Heart left ventricle (tissue), 16 donors: Measurements from ENCODE around the gene UVSSA. TPM values are rescaled to one million over a fixed set of nuclear protein-coding genes. Genes with fewer than 3 reads are reported as not detected.
"Not testable (repeated sequence)": the region's sequence is repeated elsewhere in the genome, so short reads cannot be mapped to it uniquely, and the experiment has no call there.

Experiments
- ATAC-seq, 4 donors: fragments of 200-7000 bp; cut with Tn5 transposase; one replicate each; pipeline ENCODE4 v1.9.1; 2020 to 2022; ENCODE audit warnings: moderate library complexity in 4 of 4, mild to moderate bottlenecking in 3 of 4, moderate number of reproducible peaks in 1 of 4
- DNase-seq, 5 donors: peaks; one replicate each; pipeline ENCODE4 v3.0.0-alpha.2; 2020
- H3K27ac ChIP-seq, 12 donors: fragments of 200-600 bp; sonication (generic) in 4 of 12; one replicate each; pipeline versions ENCODE4 v1.5.0 to v1.8.0; 2016 to 2022; ENCODE audit warnings: mild to moderate bottlenecking in 2 of 12
- H3K27me3 ChIP-seq, 9 donors: fragments of 200-600 bp; sonication (generic) in 2 of 9; one replicate each; pipeline versions ENCODE4 v1.5.1 to v1.8.0; 2016 to 2022; ENCODE audit warnings: mild to moderate bottlenecking in 3 of 9
- H3K36me3 ChIP-seq, 9 donors: fragments of 200-600 bp; sonication (generic) in 2 of 9; one replicate each; pipeline versions ENCODE4 v1.5.0 to v1.8.0; 2018 to 2022; ENCODE audit warnings: mild to moderate bottlenecking in 2 of 9
- H3K4me1 ChIP-seq, 12 donors: fragments of 200-600 bp; sonication (generic) in 4 of 12; one replicate each; pipeline versions ENCODE4 v1.5.0 to v1.8.0; 2016 to 2022; ENCODE audit warnings: mild to moderate bottlenecking in 3 of 12
- H3K4me3 ChIP-seq, 12 donors: fragments of 200-600 bp; sonication (generic) in 4 of 12; one replicate each; pipeline versions ENCODE4 v1.5.0 to v1.8.0; 2017 to 2022; ENCODE audit warnings: mild to moderate bottlenecking in 9 of 12, moderate library complexity in 4 of 12
- H3K9me3 ChIP-seq, 12 donors: fragments of 200-600 bp; sonication (generic) in 4 of 12; one replicate each; pipeline versions ENCODE4 v1.5.0 to v1.8.0; 2016 to 2022; ENCODE audit warnings: mild to moderate bottlenecking in 1 of 12
- POLR2A ChIP-seq, 2 donors: fragments of 450-650 bp; IDR thresholded peaks; one replicate each; pipeline ENCODE4 v1.6.1; 2017; ENCODE audit warnings: antibody characterized with exemption in 2 of 2, mild to moderate bottlenecking in 2 of 2, moderate library complexity in 2 of 2
- WGBS, 4 donors: extraction: QIAGEN DNeasy Blood & Tissue Kit in 2 of 4; methylation state at CpG; one replicate each; pipeline versions ENCODE4 v1.1.5 to v1.1.7; 2013 to 2018; 5-methylcytosine and 5-hydroxymethylcytosine counted together
- intact Hi-C, 10 donors: fragments of 100-400 bp; cut with DNase I; formaldehyde crosslinking; loops; one replicate each; pipeline versions ENCODE4 v1.11.1 to v1.14.2; 2022
- polyA plus RNA-seq, 2 donors: library from polyadenylated mRNA; stranded (reverse); fragments of 200-250 nt; gene quantifications; one replicate each; pipeline ENCODE4 v1.2.3, GENCODE V29; 2013
- total RNA-seq, 9 donors: library from RNA; depleted of rRNA in 2 of 9; stranded (reverse); fragments of >200 nt in 2 of 9; fragmentation: NEBNext Ultra II Directional in 3 of 9; extraction: Animal tissue kit (Norgen Biotek cat#: 25700) in 3 of 9; gene quantifications; one replicate each; pipeline versions ENCODE4 v1.1.0 to v1.2.4, GENCODE V29; 2016 to 2023
- TF ChIP-seq, protein P1 (sequence below), 12 donors: fragments of 200-600 bp; sonication (generic) in 4 of 12; IDR thresholded peaks; one replicate each; pipeline versions ENCODE4 v1.5.0 to v1.8.0; 2018 to 2022; ENCODE audit warnings: antibody characterized with exemption in 12 of 12, mild to moderate bottlenecking in 5 of 12
- donor health status: ischemic (EF 13 %, LVEDD 7.1; RV severe dilation, severe dysfunction).
- donor health status: healthy with polysubstance abuse.
- donor health status: DM: no; HTN: yes; CAD: no.
- donor health status: DM: no; HTN: no; CAD: no.
- donor health status: ischemic (EF 25% LVEDD 6.9; RV normal size, moderate dysfunction).
- donor health status: ischemic (EF 25% LVEDD 5.7; RV mildly dilated, moderate dysfunction).
- donor health status: healthy.
- donor health status: DM: yes; HTN: yes; CAD: no.
- donor health status: ischemic (EF 35%, LVEDD 5.7; RV mildly dilated, moderate dysfunction).
- donor health status: nonischemic (EF 11% LVEDD 7.7; RV severe dilation, severe dysfunction).
- donor health status: DM: yes; HTN: yes; CAD: no.
- donor health status: PGD.
- donor health status: ischemic (EF 29% LVEDD 5.4; RV normal size, mild dysfunction).
- donor health status: nonischemic (EF 23%, LVEDD 6.1; RV moderate dilation, normal function).

UVSSA gene
- total and polyA plus RNA-seq, 11 donors: 4.7 to 14.2 (median 6.7) TPM

DNA sequence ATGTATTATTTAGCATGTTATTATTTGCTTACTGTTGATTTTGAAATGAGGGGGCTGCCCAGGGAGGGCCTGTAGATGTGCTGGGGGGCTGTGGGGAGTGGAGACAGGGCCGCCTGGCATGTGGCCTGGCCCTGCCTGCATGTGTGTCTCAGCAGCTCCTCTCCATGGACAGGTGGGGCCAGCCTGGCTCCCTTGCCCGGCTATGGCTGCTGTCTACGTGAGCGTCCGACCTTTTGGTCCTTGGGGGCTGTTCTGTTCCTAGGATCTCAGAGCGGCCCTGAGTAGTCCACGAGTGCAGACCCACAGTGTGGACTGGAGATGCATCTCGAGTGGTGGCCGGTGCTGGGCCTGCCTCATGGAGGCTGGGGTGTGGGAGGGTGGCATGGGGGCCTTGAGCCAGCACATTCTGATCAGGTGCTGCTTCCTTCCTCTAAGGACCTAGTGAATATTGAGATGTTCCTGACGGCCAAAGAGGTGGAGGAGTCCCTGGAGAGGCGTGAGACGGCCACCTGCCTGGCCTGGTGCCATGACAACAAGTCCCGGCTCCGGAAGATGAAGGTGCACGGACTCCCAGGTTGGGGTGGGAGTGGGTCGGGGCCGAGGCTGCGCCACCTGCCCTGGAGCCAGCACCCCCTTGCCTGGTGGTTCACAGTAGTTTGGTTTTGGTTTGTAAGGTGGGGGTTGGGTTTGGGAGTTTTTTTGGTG is 24.9 kb upstream of the UVSSA start:
- peaks cover 0 to 70% (median 65%) of the 10 kb centered on the region in 9 donors for H3K36me3 ChIP-seq
- no peak overlapping the region for H3K27ac ChIP-seq
- intact Hi-C loops: no loop called here
- no peak for TF ChIP-seq POLR2A (IDR thresholded peaks at IDR 0.05)
- TF ChIP-seq, protein P1, sequence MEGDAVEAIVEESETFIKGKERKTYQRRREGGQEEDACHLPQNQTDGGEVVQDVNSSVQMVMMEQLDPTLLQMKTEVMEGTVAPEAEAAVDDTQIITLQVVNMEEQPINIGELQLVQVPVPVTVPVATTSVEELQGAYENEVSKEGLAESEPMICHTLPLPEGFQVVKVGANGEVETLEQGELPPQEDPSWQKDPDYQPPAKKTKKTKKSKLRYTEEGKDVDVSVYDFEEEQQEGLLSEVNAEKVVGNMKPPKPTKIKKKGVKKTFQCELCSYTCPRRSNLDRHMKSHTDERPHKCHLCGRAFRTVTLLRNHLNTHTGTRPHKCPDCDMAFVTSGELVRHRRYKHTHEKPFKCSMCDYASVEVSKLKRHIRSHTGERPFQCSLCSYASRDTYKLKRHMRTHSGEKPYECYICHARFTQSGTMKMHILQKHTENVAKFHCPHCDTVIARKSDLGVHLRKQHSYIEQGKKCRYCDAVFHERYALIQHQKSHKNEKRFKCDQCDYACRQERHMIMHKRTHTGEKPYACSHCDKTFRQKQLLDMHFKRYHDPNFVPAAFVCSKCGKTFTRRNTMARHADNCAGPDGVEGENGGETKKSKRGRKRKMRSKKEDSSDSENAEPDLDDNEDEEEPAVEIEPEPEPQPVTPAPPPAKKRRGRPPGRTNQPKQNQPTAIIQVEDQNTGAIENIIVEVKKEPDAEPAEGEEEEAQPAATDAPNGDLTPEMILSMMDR (IDR thresholded peaks at IDR 0.05): no peak
- DNase-seq (peak in 2 of 5 donors; percentile 5 to 62), ATAC-seq (no peak)
- peaks cover 0 to 6% (median 0%) of the 10 kb centered on the region in 12 donors for H3K4me1 ChIP-seq
- no peaks in the 10 kb centered on the region for H3K9me3 ChIP-seq
- H3K4me3 ChIP-seq: no peak overlapping the region
- no peaks in the 10 kb centered on the region for H3K27me3 ChIP-seq
- 90 to 96% (median 92%) methylated on average over 16 to 18 of the region's 18 CpGs for WGBS, 4 donors

DNA sequence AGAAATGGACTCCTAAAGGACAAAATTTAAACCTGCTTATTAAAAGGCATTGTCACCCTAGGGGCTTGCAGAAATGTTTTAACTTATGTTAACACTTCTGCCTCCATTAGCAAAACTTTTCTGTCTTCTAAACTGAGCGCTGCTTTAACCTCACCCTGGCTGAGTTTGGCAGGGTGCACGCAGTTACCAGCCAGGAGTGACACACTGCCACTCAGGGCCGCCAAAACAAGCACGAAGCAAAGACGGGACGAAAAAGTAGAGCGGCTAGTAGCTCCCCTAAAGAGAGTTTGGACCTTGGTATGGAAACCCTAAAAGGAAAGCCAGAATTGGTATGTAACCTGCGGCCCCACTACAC is 23.8 kb upstream of the UVSSA start:
- ATAC-seq (no peak), DNase-seq (no peak)
- Histone ChIP-seq H3K4me1 (peaks cover 0 to 6% (median 0%) of the 10 kb centered on the region in 12 donors), H3K36me3 (peaks cover 0 to 71% (median 65%) of the 10 kb centered on the region in 9 donors), H3K27me3 (no peaks in the 10 kb centered on the region), H3K9me3 (no peaks in the 10 kb centered on the region), H3K27ac (no peak overlapping the region), H3K4me3 (no peak overlapping the region)
- no peak for TF ChIP-seq POLR2A (IDR thresholded peaks at IDR 0.05)
- TF ChIP-seq, protein P1 (IDR thresholded peaks at IDR 0.05): no peak
- intact Hi-C loops: no loop called here
- WGBS, 4 donors: 85 to 96% (median 90%) methylated on average over 8 of the region's 8 CpGs

DNA sequence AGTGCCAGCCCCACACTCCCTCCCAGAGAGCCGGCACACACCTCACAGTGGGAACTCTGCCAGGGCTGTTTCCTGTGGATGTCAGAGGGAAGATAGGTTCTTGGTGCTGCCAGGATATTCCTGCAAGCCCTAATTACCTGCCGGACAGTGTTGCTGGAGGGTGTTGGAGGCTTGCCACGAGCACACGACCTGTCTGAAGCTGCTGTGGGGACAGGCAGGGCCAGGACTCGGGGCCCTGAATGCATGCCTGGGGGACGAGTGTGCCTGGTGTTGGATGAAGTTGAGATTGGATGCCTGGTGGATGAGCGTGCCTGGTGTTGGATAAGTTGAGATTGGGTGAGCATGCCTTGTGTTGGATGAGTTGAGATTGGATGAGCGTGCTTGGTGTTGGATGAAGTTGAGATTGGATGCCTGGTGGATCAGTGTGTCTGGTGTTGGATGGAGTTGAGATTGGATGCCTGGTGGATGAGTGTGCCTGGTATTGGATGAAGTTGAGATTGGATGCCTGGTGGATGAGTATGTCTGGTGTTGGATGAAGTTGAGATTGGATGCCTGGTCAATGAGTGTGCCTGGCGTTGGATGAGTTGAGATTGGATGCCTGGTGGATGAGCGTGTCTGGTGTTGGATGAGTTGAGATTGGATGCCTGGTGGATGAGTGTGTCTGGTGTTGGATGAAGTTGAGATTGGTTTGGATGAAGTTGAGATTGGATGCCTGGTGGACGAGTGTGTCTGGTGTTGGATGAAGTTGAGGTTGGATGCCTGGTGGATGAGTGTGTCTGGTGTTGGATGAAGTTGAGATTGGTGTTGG is 23.2 kb upstream of the UVSSA start:
- DNase-seq (peak in 2 of 5 donors; percentile 5 to 37), ATAC-seq (no peak)
- peaks cover 0 to 4% (median 0%) of the 10 kb centered on the region in 12 donors for H3K4me1 ChIP-seq
- no peaks in the 10 kb centered on the region for H3K27me3 ChIP-seq
- no peak overlapping the region for H3K4me3 ChIP-seq
- 87 to 90% (median 89%) methylated on average over 8 to 11 of the region's 11 CpGs for WGBS, 4 donors
- H3K27ac ChIP-seq: no peak overlapping the region
- no peak for TF ChIP-seq POLR2A (IDR thresholded peaks at IDR 0.05)
- TF ChIP-seq, protein P1 (IDR thresholded peaks at IDR 0.05): no peak
- intact Hi-C loops: no loop called here
- no peaks in the 10 kb centered on the region for H3K9me3 ChIP-seq
- peaks cover 0 to 71% (median 65%) of the 10 kb centered on the region in 9 donors for H3K36me3 ChIP-seq

- peak in 2 of 5 donors; percentile 2 to 30 for DNase-seq
- H3K36me3 ChIP-seq: peaks cover 0 to 71% (median 58%) of the 10 kb centered on the region in 9 donors
- WGBS, 4 donors: 92 to 97% (median 95%) methylated on average over 20 of the region's 20 CpGs
Observed at GRCh38 chr4:1324443-1325175, 22.4 kb upstream of the UVSSA start.

More at GRCh38 chr4:1324443-1325175, 22.4 kb upstream of the UVSSA start:
- ATAC-seq, H3K27me3 ChIP-seq, H3K9me3 ChIP-seq, H3K4me3 ChIP-seq, intact Hi-C loops, H3K27ac ChIP-seq, H3K4me1 ChIP-seq: not testable (repeated sequence)
